Measurements from ENCODE around the gene ANKRD34C.

- TF ChIP-seq POLR2A (IDR thresholded peaks at IDR 0.05) (no peak), CTCF (IDR thresholded peaks at IDR 0.05) (no peak)
Measured at GRCh38 chr15:79294075-79294474, 11.6 kb downstream of the ANKRD34C start.

Data from gastroesophageal sphincter (tissue), 3 donors.